GM23338 (cell line): ENCODE results near the gene ANAPC4. TPM values are rescaled to one million over a fixed set of nuclear protein-coding genes. Genes with fewer than 3 reads are reported as not detected.

Experiments used
- ATAC-seq: fragments of 200-7000 bp; cut with Tn5 transposase; 3 replicates; pipeline ENCODE4 v1.9.1; 2020
- DNase-seq: peaks from one replicate; pipeline ENCODE4 v3.0.0-alpha.2; 2015; ENCODE audit warnings: low spot score
- H2AFZ ChIP-seq: fragments of 200-600 bp; sonication (generic); 2 replicates; pipeline ENCODE4 v1.8.0; 2016; ENCODE audit warnings: antibody characterized with exemption, mild to moderate bottlenecking, moderate library complexity
- H3F3A ChIP-seq: fragments of 200-600 bp; sonication (generic); replicated peaks from 2 replicates; pipeline ENCODE4 v1.8.0; 2017; ENCODE audit warnings: antibody characterized with exemption, mixed run types, low read depth
- H3K27ac ChIP-seq: fragments of 200-600 bp; sonication (generic); 2 replicates; pipeline ENCODE4 v1.6.1; 2016; ENCODE audit warnings: low read depth
- H3K27me3 ChIP-seq: fragments of 200-600 bp; sonication (generic); 2 replicates; pipeline ENCODE4 v1.8.0; 2016; ENCODE audit warnings: mild to moderate bottlenecking, mixed run types, moderate library complexity; ENCODE audit not compliant: insufficient read depth
- H3K36me3 ChIP-seq: fragments of 200-600 bp; sonication (generic); 2 replicates; pipeline ENCODE4 v1.8.0; 2016; ENCODE audit warnings: mild to moderate bottlenecking; ENCODE audit not compliant: insufficient read depth
- H3K4me1 ChIP-seq: fragments of 200-600 bp; sonication (generic); 2 replicates; pipeline ENCODE4 v1.8.0; 2016; ENCODE audit warnings: mild to moderate bottlenecking, moderate library complexity; ENCODE audit not compliant: insufficient read depth
- H3K4me2 ChIP-seq: fragments of 200-600 bp; sonication (generic); 2 replicates; pipeline ENCODE4 v1.7.1; 2017; ENCODE audit warnings: mixed run types
- H3K4me3 ChIP-seq: fragments of 200-600 bp; sonication (generic); 2 replicates; pipeline ENCODE4 v1.6.1; 2016; ENCODE audit warnings: mixed run types
- H3K79me2 ChIP-seq: fragments of 200-600 bp; sonication (generic); replicated peaks from 2 replicates; pipeline ENCODE4 v1.8.0; 2017; ENCODE audit warnings: mild to moderate bottlenecking; ENCODE audit not compliant: insufficient read depth
- H3K9me2 ChIP-seq: fragments of 200-600 bp; sonication (generic); 2 replicates; pipeline ENCODE4 v1.8.0; 2017; ENCODE audit not compliant: insufficient read depth
- H4K20me1 ChIP-seq: fragments of 200-600 bp; sonication (generic); replicated peaks from 2 replicates; pipeline ENCODE4 v1.8.0; 2017; ENCODE audit warnings: mild to moderate bottlenecking; ENCODE audit not compliant: insufficient read depth
- H3K27ac Mint-ChIP-seq: 2 replicates; pipeline ENCODE4 v1.8.0; 2020; ENCODE audit warnings: inconsistent platforms, mild to moderate bottlenecking, moderate library complexity, mixed read lengths
- H3K27me3 Mint-ChIP-seq: 3 replicates; pipeline ENCODE4 v1.8.0; 2022; ENCODE audit warnings: low read depth, mild to moderate bottlenecking, moderate library complexity, mixed read lengths, inconsistent platforms; ENCODE audit not compliant: insufficient read depth, poor library complexity
- H3K36me3 Mint-ChIP-seq: 3 replicates; pipeline ENCODE4 v1.8.0; 2021; ENCODE audit warnings: low read depth, mild to moderate bottlenecking, inconsistent platforms, moderate library complexity, mixed read lengths
- H3K4me1 Mint-ChIP-seq: 3 replicates; pipeline ENCODE4 v1.8.0; 2020; ENCODE audit warnings: mild to moderate bottlenecking, inconsistent platforms, mixed read lengths
- H3K4me3 Mint-ChIP-seq: 3 replicates; pipeline ENCODE4 v1.8.0; 2021; ENCODE audit warnings: moderate library complexity, mild to moderate bottlenecking, inconsistent platforms, mixed read lengths
- H3K9me3 Mint-ChIP-seq: 3 replicates; pipeline ENCODE4 v1.8.0; 2020; ENCODE audit warnings: moderate library complexity, mild to moderate bottlenecking, inconsistent platforms, mixed read lengths
- CREB1 ChIP-seq: fragments of 250-450 bp; sonication (Bioruptor Pico); IDR thresholded peaks from 2 replicates; pipeline ENCODE4 v1.5.0; 2020; ENCODE audit warnings: low read depth, mild to moderate bottlenecking, moderate library complexity
- EZH2 ChIP-seq: fragments of 200-600 bp; sonication (generic); IDR thresholded peaks from one replicate; pipeline ENCODE4 v1.8.0; 2017; ENCODE audit warnings: antibody characterized with exemption, mild to moderate bottlenecking, low read depth; ENCODE audit not compliant: unreplicated experiment
- EZH2phosphoT487 ChIP-seq: fragments of 200-600 bp; sonication (generic); IDR thresholded peaks from one replicate; pipeline ENCODE4 v1.8.1; 2018; ENCODE audit warnings: antibody characterized with exemption; ENCODE audit not compliant: unreplicated experiment
- JUNB ChIP-seq: IDR thresholded peaks from one replicate; pipeline ENCODE4 v1.6.1; 2016; ENCODE audit warnings: antibody characterized with exemption; ENCODE audit not compliant: unreplicated experiment
- NANOG ChIP-seq: IDR thresholded peaks from 2 replicates; pipeline ENCODE4 v1.6.1; 2016; ENCODE audit warnings: antibody characterized with exemption, borderline replicate concordance
- POLR2AphosphoS5 ChIP-seq: IDR thresholded peaks from 2 replicates; pipeline ENCODE4 v1.6.1; 2016; ENCODE audit warnings: antibody characterized with exemption, low read depth
- STAT1 ChIP-seq: IDR thresholded peaks from one replicate; pipeline ENCODE4 v1.6.1; 2016; ENCODE audit warnings: antibody characterized with exemption; ENCODE audit not compliant: unreplicated experiment
- ZNF114 ChIP-seq: fragments of 250-450 bp; sonication (Bioruptor Pico); IDR thresholded peaks from 2 replicates; pipeline ENCODE4 v1.5.0; 2020; ENCODE audit warnings: mild to moderate bottlenecking, moderate library complexity
- ZNF331 ChIP-seq: fragments of 250-450 bp; sonication (Bioruptor Pico); IDR thresholded peaks from 2 replicates; pipeline ENCODE4 v1.5.0; 2020; ENCODE audit warnings: low read depth, mild to moderate bottlenecking, moderate library complexity
- polyA plus RNA-seq: library from polyadenylated mRNA; unstranded; fragments of >200 nt; fragmentation: Nextera tagmentation; extraction: Ambion mirVana; gene quantifications from 2 replicates; pipeline ENCODE4 v1.2.1, GENCODE V29; 2016
- total RNA-seq: library from RNA; depleted of rRNA; stranded (reverse); fragments of >200 nt; shearing (Covaris generic); gene quantifications from 2 replicates; pipeline ENCODE4 v1.2.3, GENCODE V29; 2014
- TF ChIP-seq, protein P1 (sequence below), 2 experiments: fragments of 200-600 bp in 1 of 2; sonication (generic) in 1 of 2; conservative IDR thresholded peaks; 2 replicates each; pipeline versions ENCODE4 v1.5.1 to v1.6.1; 2016 to 2017; ENCODE audit warnings: antibody characterized with exemption in 2 of 2, low read depth in 2 of 2, mild to moderate bottlenecking in 2 of 2, moderate library complexity in 1 of 2
- TF ChIP-seq, protein P2 (sequence below): IDR thresholded peaks from one replicate; pipeline ENCODE4 v1.6.1; 2018; ENCODE audit warnings: antibody characterized with exemption; ENCODE audit not compliant: unreplicated experiment
- TF ChIP-seq, protein P3 (sequence below): fragments of 250-450 bp; sonication (Bioruptor Pico); IDR thresholded peaks from 2 replicates; pipeline ENCODE4 v1.5.0; 2020; ENCODE audit warnings: mild to moderate bottlenecking, moderate library complexity

ANAPC4 gene
- total and polyA plus RNA-seq, 2 experiments from 2014 or later: 34.3 to 46.2 TPM

DNA sequence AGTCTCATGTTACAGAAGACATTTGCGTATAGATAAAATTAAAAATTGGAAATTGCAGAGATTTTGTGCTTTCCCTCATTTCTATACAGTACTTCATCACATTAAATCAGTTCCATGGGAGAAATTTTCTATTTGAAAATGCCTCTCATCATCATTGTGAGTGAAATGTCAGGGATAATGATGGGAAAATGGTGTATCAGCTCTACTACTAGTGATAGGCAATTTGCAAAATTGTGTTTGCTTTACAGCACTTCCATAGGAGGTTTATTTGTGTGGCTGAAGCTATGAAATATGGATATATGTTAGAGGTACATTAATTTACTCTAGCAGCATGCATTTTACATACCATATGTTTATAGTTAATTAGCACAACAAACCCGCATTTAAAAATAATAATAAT lies 21.0 kb upstream of the ANAPC4 start:
- H3K4me3 Mint-ChIP-seq: no peak overlapping the region
- no peak overlapping the region for H3K4me2 ChIP-seq

More for the DNA sequence above, 21.0 kb upstream of the ANAPC4 start:
- Histone ChIP-seq H3K27me3 (no peaks in the 10 kb centered on the region), H3K79me2 (no peaks in the 10 kb centered on the region), H3K36me3 (peaks cover 4% of the 10 kb centered on the region; the same call in 1 of the 2 replicates), H3F3A (no peaks in the 10 kb centered on the region), H3K4me3 (no peak overlapping the region), H2AFZ (no peak overlapping the region), H4K20me1 (no peaks in the 10 kb centered on the region), H3K27ac (no peak overlapping the region), H3K9me2 (0 out of 2 replicates have a peak, but pooled peaks cover 4% of the 10 kb centered on the region), H3K4me1 (0 out of 2 replicates have a peak, but pooled peaks cover 5% of the 10 kb centered on the region)
- Mint-ChIP-seq H3K27ac (no peak overlapping the region), H3K27me3 (no peaks in the 10 kb centered on the region), H3K9me3 (peaks cover 15% of the 10 kb centered on the region), H3K36me3 (peaks cover 33% of the 10 kb centered on the region), H3K4me1 (peaks cover 5% of the 10 kb centered on the region)
- DNase-seq: no peak
- no peak for ATAC-seq
- TF ChIP-seq EZH2phosphoT487 (no peak), JUNB (no peak), STAT1 (no peak), CREB1 (CRISPR knock-in tag) (no peak), EZH2 (no peak), POLR2AphosphoS5 (no peak), NANOG (no peak), ZNF114 (no peak), ZNF331 (CRISPR knock-in tag) (no peak)
- TF ChIP-seq, protein P1, sequence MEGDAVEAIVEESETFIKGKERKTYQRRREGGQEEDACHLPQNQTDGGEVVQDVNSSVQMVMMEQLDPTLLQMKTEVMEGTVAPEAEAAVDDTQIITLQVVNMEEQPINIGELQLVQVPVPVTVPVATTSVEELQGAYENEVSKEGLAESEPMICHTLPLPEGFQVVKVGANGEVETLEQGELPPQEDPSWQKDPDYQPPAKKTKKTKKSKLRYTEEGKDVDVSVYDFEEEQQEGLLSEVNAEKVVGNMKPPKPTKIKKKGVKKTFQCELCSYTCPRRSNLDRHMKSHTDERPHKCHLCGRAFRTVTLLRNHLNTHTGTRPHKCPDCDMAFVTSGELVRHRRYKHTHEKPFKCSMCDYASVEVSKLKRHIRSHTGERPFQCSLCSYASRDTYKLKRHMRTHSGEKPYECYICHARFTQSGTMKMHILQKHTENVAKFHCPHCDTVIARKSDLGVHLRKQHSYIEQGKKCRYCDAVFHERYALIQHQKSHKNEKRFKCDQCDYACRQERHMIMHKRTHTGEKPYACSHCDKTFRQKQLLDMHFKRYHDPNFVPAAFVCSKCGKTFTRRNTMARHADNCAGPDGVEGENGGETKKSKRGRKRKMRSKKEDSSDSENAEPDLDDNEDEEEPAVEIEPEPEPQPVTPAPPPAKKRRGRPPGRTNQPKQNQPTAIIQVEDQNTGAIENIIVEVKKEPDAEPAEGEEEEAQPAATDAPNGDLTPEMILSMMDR (conservative IDR thresholded peaks at IDR 0.05; ENCODE audit: low read depth in 2 of 2): no peak
- TF ChIP-seq, protein P2, sequence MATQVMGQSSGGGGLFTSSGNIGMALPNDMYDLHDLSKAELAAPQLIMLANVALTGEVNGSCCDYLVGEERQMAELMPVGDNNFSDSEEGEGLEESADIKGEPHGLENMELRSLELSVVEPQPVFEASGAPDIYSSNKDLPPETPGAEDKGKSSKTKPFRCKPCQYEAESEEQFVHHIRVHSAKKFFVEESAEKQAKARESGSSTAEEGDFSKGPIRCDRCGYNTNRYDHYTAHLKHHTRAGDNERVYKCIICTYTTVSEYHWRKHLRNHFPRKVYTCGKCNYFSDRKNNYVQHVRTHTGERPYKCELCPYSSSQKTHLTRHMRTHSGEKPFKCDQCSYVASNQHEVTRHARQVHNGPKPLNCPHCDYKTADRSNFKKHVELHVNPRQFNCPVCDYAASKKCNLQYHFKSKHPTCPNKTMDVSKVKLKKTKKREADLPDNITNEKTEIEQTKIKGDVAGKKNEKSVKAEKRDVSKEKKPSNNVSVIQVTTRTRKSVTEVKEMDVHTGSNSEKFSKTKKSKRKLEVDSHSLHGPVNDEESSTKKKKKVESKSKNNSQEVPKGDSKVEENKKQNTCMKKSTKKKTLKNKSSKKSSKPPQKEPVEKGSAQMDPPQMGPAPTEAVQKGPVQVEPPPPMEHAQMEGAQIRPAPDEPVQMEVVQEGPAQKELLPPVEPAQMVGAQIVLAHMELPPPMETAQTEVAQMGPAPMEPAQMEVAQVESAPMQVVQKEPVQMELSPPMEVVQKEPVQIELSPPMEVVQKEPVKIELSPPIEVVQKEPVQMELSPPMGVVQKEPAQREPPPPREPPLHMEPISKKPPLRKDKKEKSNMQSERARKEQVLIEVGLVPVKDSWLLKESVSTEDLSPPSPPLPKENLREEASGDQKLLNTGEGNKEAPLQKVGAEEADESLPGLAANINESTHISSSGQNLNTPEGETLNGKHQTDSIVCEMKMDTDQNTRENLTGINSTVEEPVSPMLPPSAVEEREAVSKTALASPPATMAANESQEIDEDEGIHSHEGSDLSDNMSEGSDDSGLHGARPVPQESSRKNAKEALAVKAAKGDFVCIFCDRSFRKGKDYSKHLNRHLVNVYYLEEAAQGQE: no peak
- TF ChIP-seq, protein P3, sequence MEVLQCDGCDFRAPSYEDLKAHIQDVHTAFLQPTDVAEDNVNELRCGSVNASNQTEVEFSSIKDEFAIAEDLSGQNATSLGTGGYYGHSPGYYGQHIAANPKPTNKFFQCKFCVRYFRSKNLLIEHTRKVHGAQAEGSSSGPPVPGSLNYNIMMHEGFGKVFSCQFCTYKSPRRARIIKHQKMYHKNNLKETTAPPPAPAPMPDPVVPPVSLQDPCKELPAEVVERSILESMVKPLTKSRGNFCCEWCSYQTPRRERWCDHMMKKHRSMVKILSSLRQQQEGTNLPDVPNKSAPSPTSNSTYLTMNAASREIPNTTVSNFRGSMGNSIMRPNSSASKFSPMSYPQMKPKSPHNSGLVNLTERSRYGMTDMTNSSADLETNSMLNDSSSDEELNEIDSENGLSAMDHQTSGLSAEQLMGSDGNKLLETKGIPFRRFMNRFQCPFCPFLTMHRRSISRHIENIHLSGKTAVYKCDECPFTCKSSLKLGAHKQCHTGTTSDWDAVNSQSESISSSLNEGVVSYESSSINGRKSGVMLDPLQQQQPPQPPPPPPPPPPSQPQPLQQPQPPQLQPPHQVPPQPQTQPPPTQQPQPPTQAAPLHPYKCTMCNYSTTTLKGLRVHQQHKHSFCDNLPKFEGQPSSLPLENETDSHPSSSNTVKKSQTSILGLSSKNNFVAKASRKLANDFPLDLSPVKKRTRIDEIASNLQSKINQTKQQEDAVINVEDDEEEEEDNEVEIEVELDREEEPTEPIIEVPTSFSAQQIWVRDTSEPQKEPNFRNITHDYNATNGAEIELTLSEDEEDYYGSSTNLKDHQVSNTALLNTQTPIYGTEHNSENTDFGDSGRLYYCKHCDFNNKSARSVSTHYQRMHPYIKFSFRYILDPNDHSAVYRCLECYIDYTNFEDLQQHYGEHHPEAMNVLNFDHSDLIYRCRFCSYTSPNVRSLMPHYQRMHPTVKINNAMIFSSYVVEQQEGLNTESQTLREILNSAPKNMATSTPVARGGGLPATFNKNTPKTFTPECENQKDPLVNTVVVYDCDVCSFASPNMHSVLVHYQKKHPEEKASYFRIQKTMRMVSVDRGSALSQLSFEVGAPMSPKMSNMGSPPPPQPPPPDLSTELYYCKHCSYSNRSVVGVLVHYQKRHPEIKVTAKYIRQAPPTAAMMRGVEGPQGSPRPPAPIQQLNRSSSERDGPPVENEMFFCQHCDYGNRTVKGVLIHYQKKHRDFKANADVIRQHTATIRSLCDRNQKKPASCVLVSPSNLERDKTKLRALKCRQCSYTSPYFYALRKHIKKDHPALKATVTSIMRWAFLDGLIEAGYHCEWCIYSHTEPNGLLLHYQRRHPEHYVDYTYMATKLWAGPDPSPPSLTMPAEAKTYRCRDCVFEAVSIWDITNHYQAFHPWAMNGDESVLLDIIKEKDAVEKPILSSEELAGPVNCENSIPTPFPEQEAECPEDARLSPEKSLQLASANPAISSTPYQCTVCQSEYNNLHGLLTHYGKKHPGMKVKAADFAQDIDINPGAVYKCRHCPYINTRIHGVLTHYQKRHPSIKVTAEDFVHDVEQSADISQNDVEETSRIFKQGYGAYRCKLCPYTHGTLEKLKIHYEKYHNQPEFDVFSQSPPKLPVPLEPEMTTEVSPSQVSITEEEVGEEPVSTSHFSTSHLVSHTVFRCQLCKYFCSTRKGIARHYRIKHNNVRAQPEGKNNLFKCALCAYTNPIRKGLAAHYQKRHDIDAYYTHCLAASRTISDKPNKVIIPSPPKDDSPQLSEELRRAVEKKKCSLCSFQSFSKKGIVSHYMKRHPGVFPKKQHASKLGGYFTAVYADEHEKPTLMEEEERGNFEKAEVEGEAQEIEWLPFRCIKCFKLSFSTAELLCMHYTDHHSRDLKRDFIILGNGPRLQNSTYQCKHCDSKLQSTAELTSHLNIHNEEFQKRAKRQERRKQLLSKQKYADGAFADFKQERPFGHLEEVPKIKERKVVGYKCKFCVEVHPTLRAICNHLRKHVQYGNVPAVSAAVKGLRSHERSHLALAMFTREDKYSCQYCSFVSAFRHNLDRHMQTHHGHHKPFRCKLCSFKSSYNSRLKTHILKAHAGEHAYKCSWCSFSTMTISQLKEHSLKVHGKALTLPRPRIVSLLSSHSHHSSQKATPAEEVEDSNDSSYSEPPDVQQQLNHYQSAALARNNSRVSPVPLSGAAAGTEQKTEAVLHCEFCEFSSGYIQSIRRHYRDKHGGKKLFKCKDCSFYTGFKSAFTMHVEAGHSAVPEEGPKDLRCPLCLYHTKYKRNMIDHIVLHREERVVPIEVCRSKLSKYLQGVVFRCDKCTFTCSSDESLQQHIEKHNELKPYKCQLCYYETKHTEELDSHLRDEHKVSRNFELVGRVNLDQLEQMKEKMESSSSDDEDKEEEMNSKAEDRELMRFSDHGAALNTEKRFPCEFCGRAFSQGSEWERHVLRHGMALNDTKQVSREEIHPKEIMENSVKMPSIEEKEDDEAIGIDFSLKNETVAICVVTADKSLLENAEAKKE (CRISPR knock-in tag): no peak
